BE2C (cell line): ENCODE data around the gene DPF3.
A peak's percentile ranks its signal among the peaks of the same experiment; 100 is the strongest.

Experiments
- DNase-seq: peaks from one replicate; pipeline ENCODE4 v3.0.0-alpha.2; 2020
- H3K27me3 ChIP-seq: fragments of 250-450 bp; sonication (Bioruptor Pico); 2 replicates; pipeline ENCODE4 v1.5.1; 2020; ENCODE audit warnings: mild to moderate bottlenecking
- H3K36me3 ChIP-seq: fragments of 250-450 bp; sonication (Bioruptor Pico); 2 replicates; pipeline ENCODE4 v1.5.1; 2020; ENCODE audit warnings: mild to moderate bottlenecking
- H3K4me1 ChIP-seq: fragments of 250-450 bp; sonication (Bioruptor Pico); 2 replicates; pipeline ENCODE4 v1.5.1; 2020
- H3K4me3 ChIP-seq: 2 replicates; pipeline ENCODE4 v1.5.1; 2011; ENCODE audit warnings: low read depth, low read length
- H3K9me3 ChIP-seq: fragments of 250-450 bp; sonication (Bioruptor Pico); 2 replicates; pipeline ENCODE4 v1.5.1; 2020
- TF ChIP-seq, protein P1 (sequence below): IDR thresholded peaks from 2 replicates; pipeline ENCODE4 v1.5.1; 2012; ENCODE audit warnings: mild to moderate bottlenecking, low read depth, low read length

The DPF3 gene

DNA sequence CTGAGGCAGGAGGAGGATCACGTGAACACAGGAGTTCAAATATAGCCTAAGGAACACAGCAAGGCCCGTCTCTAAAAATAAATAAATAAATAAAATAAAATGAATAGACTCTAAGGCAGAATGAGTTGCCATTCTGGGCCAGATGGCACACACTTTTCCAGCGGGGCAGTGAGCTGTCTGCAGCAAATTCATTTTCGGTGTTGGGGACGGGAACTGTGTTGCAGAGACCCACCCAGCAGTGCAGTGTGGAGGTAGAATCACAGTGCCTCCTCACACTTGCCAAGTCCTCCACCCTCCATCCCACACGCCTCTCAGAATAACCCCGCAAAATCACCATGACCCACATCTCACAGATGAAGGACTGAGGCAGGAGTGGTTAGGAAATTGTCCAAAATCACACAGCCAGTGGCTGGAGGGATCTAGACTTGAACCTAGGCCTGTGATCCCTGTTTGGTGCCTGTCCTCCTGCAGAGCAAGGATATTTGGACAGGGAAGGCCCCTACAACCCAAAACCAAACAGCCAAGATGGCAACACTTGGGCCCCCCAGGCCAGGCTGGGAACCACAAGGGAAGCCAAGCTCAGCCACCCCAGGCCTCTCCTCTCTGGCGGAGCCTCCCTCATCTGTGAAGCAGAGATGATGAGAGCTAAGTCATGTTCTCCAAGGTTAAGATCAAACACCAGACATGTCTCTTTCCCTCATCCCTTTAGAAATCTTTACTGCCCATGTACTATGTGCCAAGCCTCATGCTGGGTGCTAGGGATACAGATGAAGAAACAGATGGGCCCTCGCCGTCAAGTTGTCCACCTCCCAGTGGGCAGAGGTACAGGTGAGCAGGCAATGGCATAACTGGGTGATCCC lies 152.7 kb downstream of the DPF3 start:
- Histone ChIP-seq H3K36me3 (no peaks in the 10 kb centered on the region; the same call in 1 of the 2 replicates), H3K27me3 (no peaks in the 10 kb centered on the region), H3K9me3 (no peaks in the 10 kb centered on the region), H3K4me3 (no peak overlapping the region), H3K4me1 (peaks cover 54% of the 10 kb centered on the region)
- DNase-seq = no peak
- TF ChIP-seq, protein P1, sequence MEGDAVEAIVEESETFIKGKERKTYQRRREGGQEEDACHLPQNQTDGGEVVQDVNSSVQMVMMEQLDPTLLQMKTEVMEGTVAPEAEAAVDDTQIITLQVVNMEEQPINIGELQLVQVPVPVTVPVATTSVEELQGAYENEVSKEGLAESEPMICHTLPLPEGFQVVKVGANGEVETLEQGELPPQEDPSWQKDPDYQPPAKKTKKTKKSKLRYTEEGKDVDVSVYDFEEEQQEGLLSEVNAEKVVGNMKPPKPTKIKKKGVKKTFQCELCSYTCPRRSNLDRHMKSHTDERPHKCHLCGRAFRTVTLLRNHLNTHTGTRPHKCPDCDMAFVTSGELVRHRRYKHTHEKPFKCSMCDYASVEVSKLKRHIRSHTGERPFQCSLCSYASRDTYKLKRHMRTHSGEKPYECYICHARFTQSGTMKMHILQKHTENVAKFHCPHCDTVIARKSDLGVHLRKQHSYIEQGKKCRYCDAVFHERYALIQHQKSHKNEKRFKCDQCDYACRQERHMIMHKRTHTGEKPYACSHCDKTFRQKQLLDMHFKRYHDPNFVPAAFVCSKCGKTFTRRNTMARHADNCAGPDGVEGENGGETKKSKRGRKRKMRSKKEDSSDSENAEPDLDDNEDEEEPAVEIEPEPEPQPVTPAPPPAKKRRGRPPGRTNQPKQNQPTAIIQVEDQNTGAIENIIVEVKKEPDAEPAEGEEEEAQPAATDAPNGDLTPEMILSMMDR = no peak

DNA sequence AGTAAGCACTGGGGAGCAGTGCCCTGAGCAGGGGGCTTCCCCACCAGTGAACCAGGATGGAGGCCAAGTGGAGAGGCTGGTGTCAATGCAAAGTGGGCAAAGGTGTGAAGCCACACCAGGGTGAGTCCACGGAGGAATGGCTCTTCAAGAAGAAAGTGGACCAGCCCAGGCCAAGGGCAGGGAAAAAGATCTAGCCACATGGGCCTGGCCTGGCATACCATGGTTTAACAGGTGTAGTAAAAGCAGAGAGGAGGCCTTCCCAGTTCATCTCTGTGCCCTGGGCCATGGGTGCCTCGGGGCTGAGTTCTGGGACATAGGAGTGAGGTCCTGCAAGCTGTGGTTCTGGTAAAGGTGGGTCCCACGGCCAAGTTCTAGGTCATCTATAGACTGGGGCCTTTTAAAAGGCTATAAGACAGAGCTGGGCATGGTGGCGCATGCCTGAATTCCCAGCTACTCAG lies 153.4 kb downstream of the DPF3 start:
- TF ChIP-seq, protein P1 = no peak
- Histone ChIP-seq H3K9me3 (no peaks in the 10 kb centered on the region), H3K36me3 (no peaks in the 10 kb centered on the region; the same call in 1 of the 2 replicates), H3K4me3 (no peak overlapping the region), H3K27me3 (no peaks in the 10 kb centered on the region), H3K4me1 (peaks cover 60% of the 10 kb centered on the region)
- no peak for DNase-seq

DNA sequence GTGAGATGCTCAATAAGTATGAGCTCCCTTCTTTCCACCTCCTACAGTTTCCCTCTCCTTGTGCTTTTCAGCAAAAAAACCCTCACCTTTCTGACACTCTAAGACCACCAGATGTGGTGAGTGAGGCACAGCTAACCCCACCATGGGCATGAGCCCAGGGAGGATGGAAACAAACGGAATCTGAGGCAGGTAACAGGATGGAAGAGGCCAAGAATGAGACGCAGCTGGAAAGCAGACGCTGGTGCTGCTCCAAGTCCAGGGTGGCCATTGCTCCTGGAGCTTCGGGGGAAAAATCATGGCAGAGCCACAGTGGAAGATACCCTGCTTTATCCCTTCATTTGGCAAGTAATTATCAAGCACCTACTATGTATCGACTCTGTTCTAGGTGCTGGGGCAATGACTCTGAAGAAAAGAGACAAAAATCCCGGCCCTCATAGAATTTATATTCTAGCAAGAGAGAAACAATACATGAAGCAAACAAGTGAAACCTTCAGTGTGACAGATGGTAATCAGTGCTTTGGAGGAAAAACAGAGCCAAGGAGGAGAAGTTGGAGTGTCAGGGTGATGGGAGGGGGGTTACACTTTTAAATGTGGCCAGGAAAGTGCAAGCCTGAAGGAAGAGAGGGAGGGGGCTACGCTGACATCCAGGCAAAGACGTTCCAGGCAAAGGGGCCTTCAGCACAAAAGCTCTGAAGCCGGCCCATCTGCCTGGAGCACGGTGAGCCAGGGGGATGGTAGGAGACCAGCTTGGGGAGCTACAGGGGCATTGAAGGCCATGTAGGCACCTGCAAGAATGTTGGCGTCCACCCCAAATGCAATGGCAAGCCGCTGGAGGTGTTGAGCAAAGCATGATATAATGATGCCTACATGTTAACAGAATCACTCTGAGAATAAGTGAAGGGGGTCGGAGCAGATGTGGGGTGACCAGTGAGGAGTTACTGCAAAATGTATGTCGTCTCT lies 154.2 kb downstream of the DPF3 start:
- no peak for DNase-seq
- no peaks in the 10 kb centered on the region for H3K9me3 ChIP-seq
- H3K4me1 ChIP-seq = peaks cover 66% of the 10 kb centered on the region
- no peaks in the 10 kb centered on the region; the same call in 1 of the 2 replicates for H3K36me3 ChIP-seq
- H3K4me3 ChIP-seq = no peak overlapping the region
- no peaks in the 10 kb centered on the region for H3K27me3 ChIP-seq
- TF ChIP-seq, protein P1 = no peak

DNA sequence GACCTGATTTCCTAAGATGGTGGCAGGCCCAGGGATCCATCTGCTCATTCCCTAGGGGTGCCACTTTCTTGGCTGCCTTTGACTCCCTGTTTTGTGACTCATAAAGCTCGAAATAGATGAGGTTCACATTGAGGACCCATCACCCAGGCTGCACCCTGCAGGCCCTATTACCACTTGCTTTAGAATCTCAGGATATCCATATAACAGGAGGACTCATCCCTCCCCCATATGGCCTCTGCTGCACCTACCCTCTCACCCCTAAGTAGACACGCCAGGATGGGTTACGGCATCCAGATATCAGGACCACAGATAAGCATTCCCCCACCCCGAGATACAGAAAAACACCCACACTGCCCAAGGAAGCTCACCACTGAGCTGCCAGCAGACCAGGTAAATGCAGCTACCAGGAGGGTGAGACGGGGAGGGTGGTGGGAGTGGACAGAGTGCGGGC lies 155.7 kb downstream of the DPF3 start:
- H3K27me3 ChIP-seq = no peaks in the 10 kb centered on the region
- DNase-seq = peak; percentile 50
- 0 out of 2 replicates have a peak overlapping the region, but pooled peaks have one; percentile 7 for H3K4me3 ChIP-seq
- no peaks in the 10 kb centered on the region; the same call in 1 of the 2 replicates for H3K36me3 ChIP-seq
- no peaks in the 10 kb centered on the region for H3K9me3 ChIP-seq
- peaks cover 62% of the 10 kb centered on the region for H3K4me1 ChIP-seq
- TF ChIP-seq, protein P1 = no peak

DNA sequence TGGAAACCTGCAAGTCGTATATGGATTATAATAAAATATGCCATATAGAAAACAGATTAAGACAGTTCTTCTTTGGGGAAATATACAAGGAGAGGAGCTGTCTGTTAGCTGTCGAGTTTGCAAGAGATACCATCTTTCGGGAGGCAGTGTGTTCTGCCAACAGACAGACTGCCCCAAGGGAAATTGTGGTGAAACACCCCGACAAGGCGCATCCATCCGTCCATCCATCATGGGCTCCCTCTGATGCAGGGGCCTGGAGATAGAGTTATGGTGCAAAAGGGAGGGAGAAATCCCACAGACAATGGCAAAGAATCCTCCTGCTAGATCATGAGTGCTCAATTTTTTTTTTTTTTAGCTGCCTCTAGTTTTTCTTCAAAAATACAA lies 156.3 kb downstream of the DPF3 start:
- Histone ChIP-seq H3K9me3 (no peaks in the 10 kb centered on the region), H3K27me3 (no peaks in the 10 kb centered on the region), H3K36me3 (no peaks in the 10 kb centered on the region; the same call in 1 of the 2 replicates), H3K4me1 (peaks cover 56% of the 10 kb centered on the region), H3K4me3 (peak overlapping the region; percentile 30)
- DNase-seq = peak; percentile 87
- TF ChIP-seq, protein P1 = no peak
